CD4-positive, CD25-positive, alpha-beta regulatory T cell (primary cell): ENCODE data around the gene EGLN1. TPM values are rescaled to one million over a fixed set of nuclear protein-coding genes. Genes with fewer than 3 reads are reported as not detected.

ENCODE experiments used
- ATAC-seq, 2 donors: fragments of 150-1000 bp; cut with Tn5 transposase; one replicate each; pipeline ENCODE4 v1.10.0; 2021; ENCODE audit warnings: low read depth in 2 of 2, moderate number of reproducible peaks in 2 of 2, moderate library complexity in 1 of 2
- DNase-seq, 3 donors: peaks; one replicate each; pipeline versions ENCODE4 v3.0.0 to v3.0.0-alpha.2; 2012 to 2022; ENCODE audit warnings: mixed read lengths in 1 of 3
- H3K27ac ChIP-seq: one replicate; pipeline ENCODE4 v1.7.0; 2013; ENCODE audit warnings: mild to moderate bottlenecking, low read length; ENCODE audit not compliant: insufficient read depth, poor library complexity, severe bottlenecking
- H3K27me3 ChIP-seq: one replicate; pipeline ENCODE4 v1.7.0; 2013; ENCODE audit warnings: low read length; ENCODE audit not compliant: control insufficient read depth, insufficient read depth
- H3K36me3 ChIP-seq: one replicate; pipeline ENCODE4 v1.7.0; 2013; ENCODE audit warnings: mild to moderate bottlenecking, low read length, moderate library complexity; ENCODE audit not compliant: control insufficient read depth, insufficient read depth
- H3K4me1 ChIP-seq: 2 replicates; pipeline ENCODE4 v1.7.0; 2013; ENCODE audit warnings: mild to moderate bottlenecking, low read length; ENCODE audit not compliant: insufficient read depth, control insufficient read depth, poor library complexity, severe bottlenecking
- H3K4me3 ChIP-seq: one replicate; pipeline ENCODE4 v1.7.0; 2013; ENCODE audit warnings: low read depth, mild to moderate bottlenecking, low read length, moderate library complexity
- H3K9me3 ChIP-seq, 2 experiments: 1 replicate in 1 of 2; 2 replicates in 1 of 2; pipeline ENCODE4 v1.7.0; 2013; ENCODE audit warnings: low read length in 2 of 2, mild to moderate bottlenecking in 1 of 2, moderate library complexity in 1 of 2; ENCODE audit not compliant: control insufficient read depth in 2 of 2
- H3K27ac Mint-ChIP-seq, 3 donors: one replicate each; pipeline ENCODE4 v1.8.0; 2020 to 2022; ENCODE audit warnings: mild to moderate bottlenecking in 3 of 3, mixed read lengths in 3 of 3, moderate library complexity in 2 of 3
- H3K27me3 Mint-ChIP-seq: one replicate; pipeline ENCODE4 v1.8.0; 2022; ENCODE audit warnings: mild to moderate bottlenecking, mixed read lengths
- H3K36me3 Mint-ChIP-seq: one replicate; pipeline ENCODE4 v1.8.0; 2020; ENCODE audit warnings: mixed read lengths
- H3K4me1 Mint-ChIP-seq, 4 donors: one replicate each; pipeline ENCODE4 v1.8.0; 2020 to 2022; ENCODE audit warnings: mixed read lengths in 4 of 4, mild to moderate bottlenecking in 1 of 4
- H3K4me3 Mint-ChIP-seq, 4 donors: one replicate each; pipeline ENCODE4 v1.8.0; 2020 to 2022; ENCODE audit warnings: mild to moderate bottlenecking in 4 of 4, mixed read lengths in 4 of 4, moderate library complexity in 3 of 4
- H3K9me3 Mint-ChIP-seq, 7 donors: one replicate each; pipeline ENCODE4 v1.8.0; 2020 to 2022; ENCODE audit warnings: mixed read lengths in 7 of 7, mild to moderate bottlenecking in 3 of 7, moderate library complexity in 2 of 7
- polyA plus RNA-seq, 4 donors: library from polyadenylated mRNA; unstranded; fragments of 300-500 nt; fragmentation: Illumina TruSeq; gene quantifications; one replicate each; pipeline ENCODE4 v1.2.3, GENCODE V29; 2021
- total RNA-seq: library from RNA; stranded (reverse); gene quantifications from one replicate; pipeline ENCODE4 v1.2.3, GENCODE V29; 2022

Gene EGLN1
- total and polyA plus RNA-seq, 5 donors from 2014 or later: 18.4 to 31.6 (median 21.7) TPM

GRCh38 chr1:231372501-231372900 is 49.6 kb downstream of the EGLN1 start:
- no peaks in the 10 kb centered on the region for H3K27me3 ChIP-seq
- DNase-seq (no peak), ATAC-seq (no peak)
- Mint-ChIP-seq H3K4me3 (no peak overlapping the region), H3K27ac (no peak overlapping the region), H3K9me3 (no peaks in the 10 kb centered on the region), H3K27me3 (no peaks in the 10 kb centered on the region), H3K4me1 (peaks cover 11 to 21% (median 18%) of the 10 kb centered on the region in 4 donors), H3K36me3 (peaks cover 4% of the 10 kb centered on the region)
- no peak overlapping the region for H3K27ac ChIP-seq
- H3K36me3 ChIP-seq: peaks cover 17% of the 10 kb centered on the region
- no peaks in the 10 kb centered on the region for H3K9me3 ChIP-seq
- no peak overlapping the region for H3K4me3 ChIP-seq
- H3K4me1 ChIP-seq: peaks cover 10% of the 10 kb centered on the region

GRCh38 chr1:231369282-231369681 is 52.8 kb downstream of the EGLN1 start:
- no peaks in the 10 kb centered on the region for H3K4me1 ChIP-seq
- H3K36me3 ChIP-seq: peaks cover 29% of the 10 kb centered on the region
- Mint-ChIP-seq H3K27me3 (no peaks in the 10 kb centered on the region), H3K4me1 (peaks cover 0 to 9% (median 3%) of the 10 kb centered on the region in 4 donors), H3K9me3 (no peaks in the 10 kb centered on the region), H3K4me3 (no peak overlapping the region), H3K27ac (peak overlapping the region in 2 of 3 donors; percentile 1 to 12), H3K36me3 (peaks cover 16% of the 10 kb centered on the region)
- H3K27me3 ChIP-seq: no peaks in the 10 kb centered on the region
- no peak overlapping the region for H3K27ac ChIP-seq
- no peaks in the 10 kb centered on the region for H3K9me3 ChIP-seq
- DNase-seq (no peak), ATAC-seq (no peak)
- no peak overlapping the region for H3K4me3 ChIP-seq

- Histone ChIP-seq H3K27me3 (no peaks in the 10 kb centered on the region), H3K4me1 (no peaks in the 10 kb centered on the region), H3K9me3 (no peaks in the 10 kb centered on the region), H3K27ac (no peak overlapping the region), H3K4me3 (no peak overlapping the region), H3K36me3 (peaks cover 22% of the 10 kb centered on the region)
- DNase-seq (no peak), ATAC-seq (no peak)
- peaks cover 32% of the 10 kb centered on the region for H3K36me3 Mint-ChIP-seq
- no peak overlapping the region for H3K4me3 Mint-ChIP-seq
- H3K27me3 Mint-ChIP-seq: no peaks in the 10 kb centered on the region
- peak overlapping the region in 1 of 3 donors; percentile 72 for H3K27ac Mint-ChIP-seq
- peaks cover 0 to 4% (median 1%) of the 10 kb centered on the region in 4 donors for H3K4me1 Mint-ChIP-seq
- H3K9me3 Mint-ChIP-seq: no peaks in the 10 kb centered on the region
Measured at GRCh38 chr1:231364192-231364591, 57.9 kb downstream of the EGLN1 start.

GRCh38 chr1:231363624-231364023 is 58.5 kb downstream of the EGLN1 start:
- ATAC-seq: no peak
- Histone ChIP-seq H3K4me3 (no peak overlapping the region), H3K9me3 (no peaks in the 10 kb centered on the region), H3K27me3 (no peaks in the 10 kb centered on the region), H3K27ac (no peak overlapping the region), H3K36me3 (peaks cover 19% of the 10 kb centered on the region), H3K4me1 (no peaks in the 10 kb centered on the region)
- H3K36me3 Mint-ChIP-seq: peaks cover 34% of the 10 kb centered on the region
- H3K27ac Mint-ChIP-seq: peak overlapping the region in 2 of 3 donors; percentile 70 to 72
- H3K9me3 Mint-ChIP-seq: no peaks in the 10 kb centered on the region
- no peaks in the 10 kb centered on the region for H3K27me3 Mint-ChIP-seq
- DNase-seq: no peak
- H3K4me1 Mint-ChIP-seq: peaks cover 0 to 4% (median 1%) of the 10 kb centered on the region in 4 donors
- no peak overlapping the region for H3K4me3 Mint-ChIP-seq

DNA sequence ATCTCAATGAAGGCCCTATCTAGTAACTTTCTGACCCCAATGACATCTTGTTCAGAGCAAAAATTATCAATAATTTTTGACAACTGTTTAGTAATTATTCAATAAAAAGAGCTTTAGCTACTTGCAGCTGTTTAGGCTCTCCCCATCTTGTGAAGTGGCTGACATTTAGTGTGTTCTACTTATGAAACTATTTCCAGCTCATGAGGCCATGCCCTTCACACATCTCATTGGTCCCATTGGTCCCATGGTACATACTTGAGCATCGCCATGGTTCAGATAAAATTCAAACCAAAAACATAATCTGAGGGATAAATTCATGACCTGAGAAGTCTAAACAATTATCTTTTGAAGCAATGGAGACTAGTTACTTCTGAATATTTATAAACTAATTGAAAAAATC is 59.8 kb downstream of the EGLN1 start:
- H3K4me1 Mint-ChIP-seq: peaks cover 5 to 10% (median 9%) of the 10 kb centered on the region in 4 donors
- ATAC-seq (no peak), DNase-seq (no peak)
- H3K36me3 Mint-ChIP-seq: peaks cover 34% of the 10 kb centered on the region
- H3K4me3 Mint-ChIP-seq: no peak overlapping the region
- no peak overlapping the region for H3K4me3 ChIP-seq
- H3K27ac ChIP-seq: no peak overlapping the region
- H3K9me3 ChIP-seq: no peaks in the 10 kb centered on the region
- H3K36me3 ChIP-seq: peaks cover 16% of the 10 kb centered on the region
- no peaks in the 10 kb centered on the region for H3K27me3 Mint-ChIP-seq
- H3K9me3 Mint-ChIP-seq: no peaks in the 10 kb centered on the region
- no peaks in the 10 kb centered on the region for H3K27me3 ChIP-seq
- no peaks in the 10 kb centered on the region for H3K4me1 ChIP-seq
- no peak overlapping the region for H3K27ac Mint-ChIP-seq

GRCh38 chr1:231359113-231359512 is 63.0 kb downstream of the EGLN1 start:
- no peaks in the 10 kb centered on the region for H3K9me3 ChIP-seq
- H3K4me1 ChIP-seq: no peaks in the 10 kb centered on the region
- DNase-seq: no peak
- no peak for ATAC-seq
- peaks cover 20% of the 10 kb centered on the region for H3K36me3 Mint-ChIP-seq
- peak overlapping the region in 1 of 3 donors; percentile 47 for H3K27ac Mint-ChIP-seq
- H3K4me3 Mint-ChIP-seq: no peak overlapping the region
- no peaks in the 10 kb centered on the region for H3K27me3 ChIP-seq
- H3K27ac ChIP-seq: no peak overlapping the region
- peaks cover 12% of the 10 kb centered on the region for H3K36me3 ChIP-seq
- no peak overlapping the region for H3K4me3 ChIP-seq
- H3K27me3 Mint-ChIP-seq: no peaks in the 10 kb centered on the region
- no peaks in the 10 kb centered on the region for H3K9me3 Mint-ChIP-seq
- peaks cover 5 to 9% (median 8%) of the 10 kb centered on the region in 4 donors for H3K4me1 Mint-ChIP-seq

- Histone ChIP-seq H3K27me3 (no peaks in the 10 kb centered on the region), H3K4me1 (no peaks in the 10 kb centered on the region), H3K36me3 (peaks cover 16% of the 10 kb centered on the region), H3K4me3 (no peak overlapping the region), H3K27ac (no peak overlapping the region), H3K9me3 (no peaks in the 10 kb centered on the region)
- Mint-ChIP-seq H3K4me1 (peaks cover 5 to 9% (median 8%) of the 10 kb centered on the region in 4 donors), H3K4me3 (no peak overlapping the region), H3K9me3 (no peaks in the 10 kb centered on the region), H3K36me3 (peaks cover 21% of the 10 kb centered on the region), H3K27me3 (no peaks in the 10 kb centered on the region), H3K27ac (peak overlapping the region; percentile 15 to 83 (median 69))
- DNase-seq: peak; percentile 17 to 71 (median 61)
- ATAC-seq: peak; percentile 81 to 82
Measured at GRCh38 chr1:231357831-231358354, 64.2 kb downstream of the EGLN1 start.

- Histone ChIP-seq H3K4me3 (no peak overlapping the region), H3K9me3 (no peaks in the 10 kb centered on the region), H3K4me1 (no peaks in the 10 kb centered on the region), H3K36me3 (peaks cover 18% of the 10 kb centered on the region), H3K27ac (no peak overlapping the region), H3K27me3 (no peaks in the 10 kb centered on the region)
- H3K36me3 Mint-ChIP-seq: peaks cover 22% of the 10 kb centered on the region
- H3K27ac Mint-ChIP-seq: peak overlapping the region in 2 of 3 donors; percentile 15 to 83
- DNase-seq (peak in 1 of 3 donors; percentile 17), ATAC-seq (no peak)
- no peak overlapping the region for H3K4me3 Mint-ChIP-seq
- peaks cover 5 to 9% (median 8%) of the 10 kb centered on the region in 4 donors for H3K4me1 Mint-ChIP-seq
- H3K9me3 Mint-ChIP-seq: no peaks in the 10 kb centered on the region
- H3K27me3 Mint-ChIP-seq: no peaks in the 10 kb centered on the region
Measured at GRCh38 chr1:231357187-231357772, 64.8 kb downstream of the EGLN1 start.
